AG09319 (cell line): ENCODE measurements around the gene TBATA.

Source experiments
- DNase-seq: peaks from one replicate; pipeline ENCODE4 v3.0.0-alpha.2; 2010; ENCODE audit warnings: low read depth; ENCODE audit errors: extremely low read depth
- TF ChIP-seq, protein P1 (sequence below): IDR thresholded peaks from 2 replicates; pipeline ENCODE4 v1.5.1; 2011; ENCODE audit warnings: low read depth, mild to moderate bottlenecking, inconsistent platforms, low read length, moderate library complexity

The TBATA gene

DNA sequence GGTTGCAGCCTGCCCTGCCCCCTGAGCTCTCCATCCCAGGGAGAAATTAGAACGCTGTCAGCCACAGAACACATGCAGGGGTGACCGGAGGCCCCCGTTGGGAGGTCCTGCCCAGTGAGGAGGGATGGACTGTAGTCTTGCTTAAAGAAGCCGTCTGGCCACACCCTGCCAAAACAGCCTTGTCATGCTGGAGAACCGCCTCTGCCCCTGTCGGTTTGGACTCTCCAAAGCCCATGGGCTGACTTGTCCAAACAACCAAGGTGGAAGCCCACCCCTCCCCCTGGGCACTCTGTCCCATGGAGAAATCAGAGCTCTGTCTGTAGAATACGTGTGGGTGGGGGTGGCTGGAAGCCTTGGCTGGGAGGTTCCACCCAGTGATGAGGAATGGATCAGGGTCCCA is 12.7 kb upstream of the TBATA start:
- TF ChIP-seq, protein P1, sequence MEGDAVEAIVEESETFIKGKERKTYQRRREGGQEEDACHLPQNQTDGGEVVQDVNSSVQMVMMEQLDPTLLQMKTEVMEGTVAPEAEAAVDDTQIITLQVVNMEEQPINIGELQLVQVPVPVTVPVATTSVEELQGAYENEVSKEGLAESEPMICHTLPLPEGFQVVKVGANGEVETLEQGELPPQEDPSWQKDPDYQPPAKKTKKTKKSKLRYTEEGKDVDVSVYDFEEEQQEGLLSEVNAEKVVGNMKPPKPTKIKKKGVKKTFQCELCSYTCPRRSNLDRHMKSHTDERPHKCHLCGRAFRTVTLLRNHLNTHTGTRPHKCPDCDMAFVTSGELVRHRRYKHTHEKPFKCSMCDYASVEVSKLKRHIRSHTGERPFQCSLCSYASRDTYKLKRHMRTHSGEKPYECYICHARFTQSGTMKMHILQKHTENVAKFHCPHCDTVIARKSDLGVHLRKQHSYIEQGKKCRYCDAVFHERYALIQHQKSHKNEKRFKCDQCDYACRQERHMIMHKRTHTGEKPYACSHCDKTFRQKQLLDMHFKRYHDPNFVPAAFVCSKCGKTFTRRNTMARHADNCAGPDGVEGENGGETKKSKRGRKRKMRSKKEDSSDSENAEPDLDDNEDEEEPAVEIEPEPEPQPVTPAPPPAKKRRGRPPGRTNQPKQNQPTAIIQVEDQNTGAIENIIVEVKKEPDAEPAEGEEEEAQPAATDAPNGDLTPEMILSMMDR = no peak
- no peak for DNase-seq

- TF ChIP-seq, protein P1 = no peak
- DNase-seq = no peak
Measured at GRCh38 chr10:70795613-70796012, 10.4 kb upstream of the TBATA start.

- DNase-seq = no peak
- TF ChIP-seq, protein P1 = no peak
Measured at GRCh38 chr10:70791386-70792039, 6.3 kb upstream of the TBATA start.

GRCh38 chr10:70786799-70787415 is 1.7 kb upstream of the TBATA start:
- TF ChIP-seq, protein P1 = no peak
- DNase-seq = no peak

DNA sequence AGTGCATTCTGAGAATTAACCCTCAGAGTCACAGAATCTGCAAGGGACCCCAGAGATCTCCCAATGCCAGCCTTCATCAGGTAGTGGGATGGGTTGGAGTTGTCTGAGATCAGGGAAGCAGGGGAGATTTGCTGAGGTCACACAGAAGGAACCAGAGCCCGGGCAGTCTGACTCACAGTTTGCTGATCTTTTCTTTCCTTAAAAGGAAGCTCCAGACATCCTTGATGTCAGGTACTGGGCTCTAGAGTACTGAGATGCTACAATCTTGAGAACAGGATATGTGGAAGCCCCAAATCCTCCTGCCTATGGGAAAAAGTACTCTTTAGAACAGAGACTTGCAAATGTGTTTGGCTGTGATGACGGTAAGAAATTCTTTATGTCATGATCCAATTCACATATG is 706 bp downstream of the TBATA start:
- TF ChIP-seq, protein P1 = no peak
- no peak for DNase-seq

- TF ChIP-seq, protein P1 = no peak
- DNase-seq = no peak
Measured at GRCh38 chr10:70784016-70784415, 1.2 kb downstream of the TBATA start.
